HG03432 (cell line): Measurements from ENCODE around the gene USP30.
"Not testable (repeated sequence)": the region's sequence is repeated elsewhere in the genome, so short reads cannot be mapped to it uniquely, and the experiment has no call there.

ENCODE experiments used
- ATAC-seq: cut with Tn5 transposase; IDR thresholded peaks from one replicate; pipeline ENCODE4 v1.9.1; 2021; ENCODE audit warnings: mild to moderate bottlenecking, moderate library complexity; ENCODE audit not compliant: unreplicated experiment

Gene USP30

DNA sequence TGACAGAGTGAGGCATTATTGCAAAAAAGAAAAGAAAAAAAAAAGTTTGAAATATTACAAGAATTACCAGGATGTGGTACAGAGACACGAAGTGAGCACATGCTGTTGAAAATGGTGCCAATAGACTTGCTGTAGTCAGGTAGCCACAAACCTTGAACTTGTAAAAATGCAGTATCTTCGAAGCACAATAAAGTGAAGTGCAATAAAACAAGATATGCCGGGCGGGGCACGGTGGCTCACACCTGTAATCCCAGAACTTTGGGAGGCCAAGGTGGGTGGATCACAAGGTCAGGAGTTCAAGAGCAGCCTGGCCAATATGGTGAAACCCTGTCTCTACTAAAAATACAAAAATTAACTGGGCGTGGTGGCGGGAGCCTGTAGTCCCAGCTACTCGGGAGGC lies 2.6 kb upstream of the USP30 start:
- not testable (repeated sequence) for ATAC-seq

- ATAC-seq = no peak
Measured at GRCh38 chr12:109052097-109052413, 321 bp upstream of the USP30 start.

DNA sequence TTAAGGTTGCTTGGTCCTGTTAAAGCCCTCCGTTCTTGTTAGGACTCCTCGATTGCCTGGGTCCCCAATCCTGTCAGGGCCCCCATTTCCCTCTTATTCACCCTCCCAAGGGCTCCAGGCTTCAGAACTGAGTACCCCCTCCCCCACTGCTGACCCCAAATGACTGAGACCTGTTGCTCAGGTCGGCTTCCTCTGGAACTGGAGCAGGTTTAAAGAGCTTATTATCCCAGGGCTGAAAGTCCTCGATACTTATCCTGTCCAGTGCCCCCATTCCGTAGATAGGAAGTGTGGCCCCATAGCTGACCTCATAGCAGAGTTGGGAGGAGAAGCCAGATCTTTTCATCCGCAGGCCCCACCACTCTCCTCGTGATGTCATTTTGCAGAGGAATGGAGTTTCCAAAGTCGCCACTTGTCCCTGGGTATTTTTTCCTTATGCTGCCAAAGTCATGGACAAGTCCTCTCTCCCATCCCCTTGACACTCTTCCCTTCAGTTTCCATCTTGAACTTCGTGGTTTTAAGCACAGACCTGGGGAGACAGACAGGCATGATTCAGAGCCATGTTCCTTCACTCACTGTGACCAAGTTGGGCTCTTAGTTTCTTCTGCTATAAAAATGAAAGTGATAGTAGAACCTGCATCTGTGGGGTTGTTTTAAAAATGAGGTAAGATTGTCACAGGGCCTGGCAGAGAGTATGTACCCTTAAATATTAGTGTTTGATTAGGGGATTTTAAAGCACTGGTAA lies 1.2 kb downstream of the USP30 start:
- ATAC-seq = peak; percentile 46

- ATAC-seq = not testable (repeated sequence)
Measured at GRCh38 chr12:109054124-109054513, 1.7 kb downstream of the USP30 start.

- no peak for ATAC-seq
Measured at GRCh38 chr12:109054520-109054919, 2.1 kb downstream of the USP30 start.

- ATAC-seq = no peak
Measured at GRCh38 chr12:109056891-109057290, 4.5 kb downstream of the USP30 start.

DNA sequence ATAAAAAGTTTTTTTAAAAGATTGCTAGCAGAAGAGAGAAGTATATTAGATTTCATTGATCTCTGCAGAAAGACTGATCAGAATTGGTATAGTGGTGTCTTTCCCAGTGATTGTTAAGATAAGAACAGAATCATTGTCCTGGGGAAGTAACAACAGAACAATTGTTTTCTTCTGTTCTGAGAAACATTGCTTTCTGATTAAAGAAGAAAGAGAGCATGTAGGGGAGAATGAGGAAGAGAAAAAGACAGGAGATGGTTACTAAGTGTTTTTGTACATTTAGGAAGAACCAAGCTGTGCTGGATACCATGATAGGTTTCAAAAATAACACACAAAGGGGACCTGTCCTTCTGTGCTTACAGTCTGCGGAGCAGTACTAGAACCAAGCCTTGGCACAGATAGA lies 5.0 kb downstream of the USP30 start:
- ATAC-seq = no peak

GRCh38 chr12:109058773-109059172 lies 6.4 kb downstream of the USP30 start:
- no peak for ATAC-seq

DNA sequence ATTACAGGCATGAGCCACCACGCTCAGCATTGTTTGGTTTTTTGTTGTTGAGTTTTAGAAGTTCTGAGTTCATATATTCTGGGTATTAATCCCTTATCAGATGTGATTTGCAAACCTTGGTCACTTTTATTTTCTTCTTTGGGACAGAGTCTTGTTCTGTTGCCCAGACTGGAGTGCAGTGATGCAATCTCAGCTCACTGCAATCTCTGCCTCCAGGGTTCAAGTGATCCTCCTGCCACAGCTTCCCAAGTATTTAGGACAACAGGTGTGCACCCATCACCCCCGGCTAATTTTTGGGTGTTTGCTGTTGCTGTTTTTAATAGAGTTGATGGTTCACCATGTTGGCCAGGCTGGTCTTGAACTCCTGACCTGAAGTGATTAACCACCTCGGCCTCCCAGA lies 11.8 kb downstream of the USP30 start:
- no peak for ATAC-seq

- no peak for ATAC-seq
Measured at GRCh38 chr12:109065154-109065852, 12.9 kb downstream of the USP30 start.

GRCh38 chr12:109065853-109066193 lies 13.4 kb downstream of the USP30 start:
- no peak for ATAC-seq

GRCh38 chr12:109069307-109070271 lies 17.2 kb downstream of the USP30 start:
- ATAC-seq = no peak

DNA sequence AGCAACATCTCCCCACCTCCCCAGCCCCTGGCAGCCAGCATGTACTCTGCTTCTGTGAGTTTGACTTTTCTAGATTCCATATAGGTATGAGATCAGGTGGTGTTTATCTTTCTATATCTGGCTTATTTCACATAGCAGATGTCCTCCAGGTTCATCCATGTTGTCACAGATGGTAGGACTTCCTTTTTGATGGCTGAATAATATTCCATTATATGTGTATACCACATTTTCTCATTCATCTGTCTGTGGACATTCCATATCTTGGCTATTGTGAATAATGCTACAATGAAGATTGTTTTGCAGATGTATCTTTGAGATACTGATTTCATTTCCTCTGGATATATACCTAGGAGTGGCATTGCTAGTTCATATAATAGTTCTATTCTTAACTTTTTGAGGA lies 22.5 kb downstream of the USP30 start:
- ATAC-seq = no peak

GRCh38 chr12:109082751-109083150 lies 30.4 kb downstream of the USP30 start:
- no peak for ATAC-seq

DNA sequence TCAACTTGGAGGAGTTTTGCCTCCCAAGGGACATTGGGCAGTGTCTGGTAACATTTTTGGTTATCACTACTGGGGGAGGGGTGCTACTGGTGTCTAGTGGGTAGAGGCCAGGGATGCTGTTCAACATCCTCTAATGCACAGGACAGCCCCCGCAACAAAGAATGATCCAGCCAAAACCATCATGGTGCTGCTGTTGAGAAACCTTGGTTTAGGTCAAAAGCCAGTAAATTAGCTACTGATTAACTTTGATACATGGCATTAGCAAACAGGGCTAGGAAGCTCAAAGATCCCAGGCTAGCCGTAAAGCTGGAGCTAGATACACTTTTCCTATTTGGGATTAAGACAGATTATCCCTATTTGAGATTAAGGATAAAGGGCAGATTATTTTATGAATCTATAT lies 32.0 kb downstream of the USP30 start:
- ATAC-seq = no peak

DNA sequence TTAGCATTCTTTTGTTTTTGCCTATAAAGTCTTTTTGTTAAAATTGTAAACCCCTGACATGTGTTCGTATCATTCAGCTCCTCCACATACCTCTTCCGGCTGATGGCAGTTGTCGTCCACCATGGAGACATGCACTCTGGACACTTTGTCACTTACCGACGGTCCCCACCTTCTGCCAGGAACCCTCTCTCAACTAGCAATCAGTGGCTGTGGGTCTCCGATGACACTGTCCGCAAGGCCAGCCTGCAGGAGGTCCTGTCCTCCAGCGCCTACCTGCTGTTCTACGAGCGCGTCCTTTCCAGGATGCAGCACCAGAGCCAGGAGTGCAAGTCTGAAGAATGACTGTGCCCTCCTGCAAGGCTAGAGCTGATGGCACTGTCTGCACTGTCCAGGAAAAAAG lies 33.2 kb downstream of the USP30 start:
- no peak for ATAC-seq

- no peak for ATAC-seq
Measured at GRCh38 chr12:109087250-109087649, 34.9 kb downstream of the USP30 start.

- ATAC-seq = no peak
Measured at GRCh38 chr12:109088818-109089217, 36.4 kb downstream of the USP30 start.

DNA sequence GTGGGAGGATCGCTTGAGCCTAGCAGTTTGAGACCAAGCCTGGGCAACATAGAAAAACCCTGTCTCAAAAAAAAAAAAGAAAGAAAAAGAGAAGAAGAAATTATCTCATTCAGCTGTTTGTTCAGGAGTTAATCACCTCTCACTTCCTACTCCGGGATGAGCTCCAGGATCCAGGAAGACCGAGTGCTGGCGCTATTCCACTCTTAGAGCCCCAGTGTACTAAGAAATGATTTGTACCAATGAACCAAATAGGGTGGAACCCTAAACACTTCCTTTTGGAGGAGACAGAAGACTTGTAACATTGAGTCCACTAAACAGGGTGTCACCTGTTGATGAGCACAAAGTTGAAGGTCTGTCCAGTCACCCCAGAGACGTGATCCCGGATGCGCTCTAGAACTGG lies 37.3 kb downstream of the USP30 start:
- ATAC-seq = no peak

- ATAC-seq = no peak
Measured at GRCh38 chr12:109092497-109093021, 40.2 kb downstream of the USP30 start.
